ENCODE data around the gene C11orf52.

Gene C11orf52

DNA sequence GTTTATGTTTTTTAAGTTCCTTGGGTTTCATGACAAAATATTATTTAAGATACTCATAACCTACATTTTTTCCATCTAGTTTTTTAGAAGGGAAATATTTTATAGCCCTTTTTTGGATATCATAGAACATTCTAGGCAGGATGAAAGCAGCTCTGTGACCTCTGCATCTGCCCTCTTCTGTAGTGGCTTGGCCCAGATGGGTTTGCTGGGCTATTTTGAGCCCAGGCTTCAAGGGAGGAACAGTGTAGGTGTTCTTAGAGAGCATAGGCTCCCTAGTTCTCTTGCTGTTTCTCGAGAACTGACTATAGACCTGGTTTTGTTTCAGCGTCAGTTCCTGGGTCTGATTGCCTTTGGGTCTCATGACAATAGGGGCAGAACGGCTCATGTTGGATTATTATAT lies 50.6 kb downstream of the C11orf52 start:
- no peak for DNase-seq (ENCODE audit: low read depth)
- TF ChIP-seq, protein P1, sequence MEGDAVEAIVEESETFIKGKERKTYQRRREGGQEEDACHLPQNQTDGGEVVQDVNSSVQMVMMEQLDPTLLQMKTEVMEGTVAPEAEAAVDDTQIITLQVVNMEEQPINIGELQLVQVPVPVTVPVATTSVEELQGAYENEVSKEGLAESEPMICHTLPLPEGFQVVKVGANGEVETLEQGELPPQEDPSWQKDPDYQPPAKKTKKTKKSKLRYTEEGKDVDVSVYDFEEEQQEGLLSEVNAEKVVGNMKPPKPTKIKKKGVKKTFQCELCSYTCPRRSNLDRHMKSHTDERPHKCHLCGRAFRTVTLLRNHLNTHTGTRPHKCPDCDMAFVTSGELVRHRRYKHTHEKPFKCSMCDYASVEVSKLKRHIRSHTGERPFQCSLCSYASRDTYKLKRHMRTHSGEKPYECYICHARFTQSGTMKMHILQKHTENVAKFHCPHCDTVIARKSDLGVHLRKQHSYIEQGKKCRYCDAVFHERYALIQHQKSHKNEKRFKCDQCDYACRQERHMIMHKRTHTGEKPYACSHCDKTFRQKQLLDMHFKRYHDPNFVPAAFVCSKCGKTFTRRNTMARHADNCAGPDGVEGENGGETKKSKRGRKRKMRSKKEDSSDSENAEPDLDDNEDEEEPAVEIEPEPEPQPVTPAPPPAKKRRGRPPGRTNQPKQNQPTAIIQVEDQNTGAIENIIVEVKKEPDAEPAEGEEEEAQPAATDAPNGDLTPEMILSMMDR (IDR thresholded peaks at IDR 0.05; ENCODE audit: insufficient read depth, low read depth, low read length, missing control alignments): no peak
- no peak overlapping the region for H3K4me3 ChIP-seq (ENCODE audit: low read length)

DNA sequence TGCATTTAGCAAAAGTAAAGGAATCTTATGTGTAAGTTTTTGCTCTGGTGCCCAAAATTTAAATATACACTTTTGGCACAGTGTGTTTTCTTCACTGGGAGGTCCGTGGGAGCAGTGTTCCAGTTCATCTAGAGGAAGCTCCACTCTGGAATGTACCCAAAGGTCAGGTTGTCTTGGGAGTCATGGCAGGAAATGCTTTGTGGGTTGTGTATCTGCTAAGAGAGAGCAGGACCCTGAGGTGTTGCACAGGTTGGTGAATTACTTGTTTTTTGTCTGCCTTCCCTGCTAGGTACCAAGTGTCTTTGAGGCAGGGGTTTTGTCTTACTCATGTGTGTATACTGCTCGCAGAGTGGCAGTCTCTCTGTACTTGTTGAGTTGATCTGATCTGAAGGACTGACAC lies 55.7 kb downstream of the C11orf52 start:
- TF ChIP-seq, protein P1 (IDR thresholded peaks at IDR 0.05; ENCODE audit: insufficient read depth, low read depth, low read length, missing control alignments): no peak
- no peak for DNase-seq (ENCODE audit: low read depth)
- no peak overlapping the region for H3K4me3 ChIP-seq (ENCODE audit: low read length)

DNA sequence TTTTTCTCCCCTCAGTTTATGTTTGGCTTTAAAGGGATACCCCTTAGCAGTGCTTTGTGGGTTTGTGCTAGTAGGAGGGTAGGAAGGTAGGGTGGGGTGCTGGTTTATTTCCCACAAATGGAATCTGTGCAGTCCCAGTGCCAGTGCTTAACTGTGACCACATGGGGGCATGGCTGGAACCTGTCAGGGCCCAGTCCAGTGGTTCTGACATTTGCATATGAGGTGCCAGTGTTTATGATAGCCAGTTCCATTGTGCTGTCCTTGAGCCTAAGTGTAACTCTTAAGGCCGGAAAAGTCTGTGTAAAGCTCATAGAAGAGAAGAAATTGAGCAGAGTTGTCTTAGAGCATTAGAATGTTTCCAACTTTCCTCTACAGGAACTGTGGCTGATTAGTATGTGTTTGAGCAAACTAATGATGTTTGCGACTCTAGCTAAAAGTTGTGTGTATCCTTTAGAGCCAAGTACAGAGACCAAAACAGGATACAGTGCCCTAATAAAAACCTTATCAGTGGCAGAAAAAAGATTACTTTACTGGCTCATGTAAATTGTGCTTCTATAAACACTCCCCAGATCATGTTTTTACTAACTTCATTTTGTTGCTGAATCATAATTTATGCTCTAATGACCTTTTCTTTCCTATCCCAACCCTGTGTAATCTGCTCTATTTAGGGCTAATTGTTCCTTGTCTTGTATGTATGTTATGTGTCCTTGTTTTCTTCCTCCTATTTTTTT lies 56.5 kb downstream of the C11orf52 start:
- TF ChIP-seq, protein P1 (IDR thresholded peaks at IDR 0.05; ENCODE audit: insufficient read depth, low read depth, low read length, missing control alignments): peak; percentile 26
- H3K4me3 ChIP-seq (ENCODE audit: low read length): no peak overlapping the region
- DNase-seq (ENCODE audit: low read depth): no peak

DNA sequence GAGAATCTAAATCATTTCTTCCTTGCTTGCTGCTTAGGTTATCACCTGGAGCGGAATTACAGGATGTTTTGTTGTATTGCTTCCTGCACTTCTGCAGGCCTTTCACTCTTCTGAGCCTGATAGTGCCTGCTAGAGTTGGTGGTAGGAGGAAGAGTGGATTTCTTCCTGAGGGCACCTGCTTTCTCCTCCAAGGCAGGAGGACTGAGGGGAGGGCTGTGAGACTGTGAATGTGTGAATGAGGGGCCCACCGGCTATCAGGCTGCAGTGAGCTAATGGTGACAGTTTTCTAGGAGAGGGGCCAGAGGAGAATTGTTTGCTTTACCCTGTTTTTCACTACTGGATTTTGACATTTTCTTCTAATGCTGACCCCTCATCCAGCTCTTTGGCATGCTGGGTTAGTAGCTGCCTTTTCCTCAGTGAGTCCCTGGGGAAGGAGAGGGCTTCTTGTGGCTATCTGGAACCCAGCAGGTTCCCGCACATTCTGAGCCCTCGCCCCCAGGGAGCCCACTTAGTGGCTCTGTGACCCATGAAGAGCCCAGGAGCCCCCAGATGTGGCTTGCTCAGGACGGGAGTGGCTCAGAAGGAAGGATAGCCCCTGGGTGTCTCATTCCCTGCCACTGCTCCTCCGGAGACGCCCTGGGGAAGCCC lies 57.5 kb downstream of the C11orf52 start:
- H3K4me3 ChIP-seq (ENCODE audit: low read length): peak overlapping the region; percentile 50
- TF ChIP-seq, protein P1 (IDR thresholded peaks at IDR 0.05; ENCODE audit: insufficient read depth, low read depth, low read length, missing control alignments): no peak
- no peak for DNase-seq (ENCODE audit: low read depth)
